ENCODE data around the gene PHYHD1. TPM values are rescaled to one million over a fixed set of nuclear protein-coding genes. Genes with fewer than 3 reads are reported as not detected.

The PHYHD1 gene
- total and polyA plus RNA-seq, 10 donors = 7.2 to 22.3 (median 12.6) TPM

- Histone ChIP-seq H3K4me1 (peaks cover 36 to 80% (median 54%) of the 10 kb centered on the region in 6 donors), H3K36me3 (peaks cover 0 to 38% (median 13%) of the 10 kb centered on the region in 6 donors), H3K4me3 (no peak overlapping the region), H3K27me3 (replicated peaks in 1 of 7) (no peaks in the 10 kb centered on the region), H3K27ac (peak overlapping the region; percentile 74 to 93 (median 86)), H3K9me3 (no peaks in the 10 kb centered on the region)
- intact Hi-C loops (cut with DNase I; ENCODE audit: low total_unique reads) = no loop called here
- TF ChIP-seq POLR2AphosphoS5 (IDR thresholded peaks at IDR 0.05) = no peak
- no peak for TF ChIP-seq POLR2A (IDR thresholded peaks at IDR 0.05)
- TF ChIP-seq CTCF (IDR thresholded peaks at IDR 0.05 in 8 of 11, conservative IDR thresholded peaks at IDR 0.05 in 3 of 11) = no peak
- DNase-seq = no peak
- 87 to 100% (median 94%) methylated on average over 2 of the region's 2 CpGs; no CpG with 5 or more reads in 1 of the 5 donors for WGBS, 5 donors
These were observed 17.7 kb upstream of the PHYHD1 start for GRCh38 chr9:128903079-128903461.

DNA sequence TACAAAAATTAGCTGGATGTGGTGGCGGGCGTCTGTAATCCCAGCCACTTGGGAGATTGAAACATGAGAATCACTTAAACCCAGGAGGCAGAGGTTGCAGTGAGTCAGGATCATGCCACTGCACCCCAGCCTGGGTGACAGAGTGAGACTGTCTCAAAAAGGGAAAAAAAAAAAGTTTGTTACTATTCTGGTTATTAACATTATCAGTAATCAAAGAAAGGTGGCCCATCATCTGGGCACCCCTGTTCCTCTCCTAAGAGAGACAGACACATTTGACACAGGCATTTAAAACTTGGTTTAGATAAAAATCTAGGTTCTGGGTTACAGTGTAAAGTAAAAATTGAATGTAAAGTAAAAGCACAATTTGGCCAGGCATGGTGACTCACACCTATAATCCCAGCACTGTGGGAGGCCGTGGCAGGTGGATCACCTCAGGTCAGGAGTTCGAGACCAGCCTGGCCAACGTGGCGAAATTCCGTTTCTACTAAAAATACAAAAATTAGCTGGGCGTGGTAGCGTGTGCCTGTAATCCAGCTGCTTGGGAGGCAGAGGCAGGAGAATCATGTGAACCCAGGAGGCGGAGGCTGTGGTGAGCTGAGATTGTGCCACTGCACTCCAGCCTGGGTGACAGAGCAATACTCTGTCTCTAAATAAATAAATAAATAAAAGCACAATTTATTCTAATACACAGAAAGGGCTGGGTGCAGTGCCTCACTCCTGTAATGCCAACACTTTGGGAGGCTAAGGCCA is 16.7 kb upstream of the PHYHD1 start:
- no peak for TF ChIP-seq POLR2AphosphoS5 (IDR thresholded peaks at IDR 0.05)
- no peak for TF ChIP-seq POLR2A (IDR thresholded peaks at IDR 0.05)
- TF ChIP-seq CTCF (IDR thresholded peaks at IDR 0.05 in 8 of 11, conservative IDR thresholded peaks at IDR 0.05 in 3 of 11) = no peak
- Histone ChIP-seq H3K4me3 (no peak overlapping the region), H3K27me3 (replicated peaks in 1 of 7) (no peaks in the 10 kb centered on the region), H3K4me1 (peaks cover 27 to 70% (median 45%) of the 10 kb centered on the region in 6 donors), H3K36me3 (peaks cover 0 to 38% (median 23%) of the 10 kb centered on the region in 6 donors), H3K27ac (peak overlapping the region in 4 of 8 donors; percentile 18 to 93 (median 86)), H3K9me3 (no peaks in the 10 kb centered on the region)
- intact Hi-C loops (cut with DNase I; ENCODE audit: low total_unique reads) = no loop called here
- DNase-seq = no peak
- 91 to 94% (median 93%) methylated on average over 10 of the region's 10 CpGs for WGBS, 5 donors

DNA sequence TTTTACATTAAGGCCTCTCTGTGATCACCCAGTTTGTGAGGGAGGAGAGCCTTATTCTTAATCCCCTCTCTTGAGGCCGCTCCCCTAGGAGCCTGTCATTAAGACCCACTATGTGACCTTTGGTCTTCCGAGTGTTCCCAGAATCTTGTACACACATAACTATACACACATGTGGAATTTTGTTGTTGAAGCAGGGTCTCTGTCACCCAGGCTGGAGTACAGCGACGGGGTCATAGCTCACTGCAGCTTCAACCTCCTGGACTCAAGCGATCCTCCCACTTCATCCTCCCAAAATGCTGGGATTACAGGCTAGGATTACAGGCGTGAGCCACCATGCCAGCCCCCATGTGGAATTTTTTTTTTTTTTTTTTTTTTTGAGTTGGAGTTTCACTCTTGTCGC is 14.8 kb upstream of the PHYHD1 start:
- Histone ChIP-seq H3K4me3 (no peak overlapping the region), H3K4me1 (peaks cover 18 to 70% (median 32%) of the 10 kb centered on the region in 6 donors), H3K9me3 (no peaks in the 10 kb centered on the region), H3K27me3 (replicated peaks in 1 of 7) (no peaks in the 10 kb centered on the region), H3K36me3 (peaks cover 0 to 52% (median 38%) of the 10 kb centered on the region in 6 donors), H3K27ac (peak overlapping the region in 3 of 8 donors; percentile 21 to 33 (median 30))
- no peak for TF ChIP-seq POLR2A (IDR thresholded peaks at IDR 0.05)
- TF ChIP-seq POLR2AphosphoS5 (IDR thresholded peaks at IDR 0.05) = no peak
- no peak for TF ChIP-seq CTCF (IDR thresholded peaks at IDR 0.05 in 8 of 11, conservative IDR thresholded peaks at IDR 0.05 in 3 of 11)
- intact Hi-C loops (cut with DNase I; ENCODE audit: low total_unique reads) = no loop called here
- 89 to 95% (median 92%) methylated on average over 7 of the region's 7 CpGs for WGBS, 5 donors
- no peak for DNase-seq

DNA sequence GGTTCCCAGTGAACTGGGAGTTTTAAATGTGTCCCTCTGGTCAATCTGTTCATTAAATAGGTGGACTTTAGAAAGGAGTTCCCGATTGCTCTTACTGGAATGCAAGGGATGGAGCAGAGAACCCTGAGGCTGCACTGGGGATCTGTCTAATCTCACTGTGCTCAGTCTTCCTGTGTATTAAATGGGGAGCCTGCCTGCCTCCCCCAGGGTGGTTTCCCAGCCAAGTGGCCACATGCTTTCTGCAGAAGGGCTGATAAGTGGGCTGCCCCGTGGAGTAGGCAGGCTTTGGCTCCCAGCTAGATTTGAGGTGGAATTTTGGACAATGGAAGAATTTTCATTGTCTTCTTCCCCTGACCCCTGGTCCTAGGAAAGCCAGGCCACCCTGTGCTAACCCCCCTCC is 14.0 kb upstream of the PHYHD1 start:
- no peak overlapping the region for H3K4me3 ChIP-seq
- no peak overlapping the region for H3K27ac ChIP-seq
- peaks cover 24 to 70% (median 33%) of the 10 kb centered on the region in 6 donors for H3K4me1 ChIP-seq
- intact Hi-C loops (cut with DNase I; ENCODE audit: low total_unique reads) = no loop called here
- H3K27me3 ChIP-seq (replicated peaks in 1 of 7) = no peaks in the 10 kb centered on the region
- 37 to 68% (median 61%) methylated on average over 2 of the region's 2 CpGs for WGBS, 5 donors
- H3K36me3 ChIP-seq = peaks cover 0 to 55% (median 38%) of the 10 kb centered on the region in 6 donors
- TF ChIP-seq POLR2A (IDR thresholded peaks at IDR 0.05) (no peak), CTCF (IDR thresholded peaks at IDR 0.05 in 8 of 11, conservative IDR thresholded peaks at IDR 0.05 in 3 of 11) (no peak), POLR2AphosphoS5 (IDR thresholded peaks at IDR 0.05) (no peak)
- no peaks in the 10 kb centered on the region for H3K9me3 ChIP-seq
- DNase-seq = no peak

All from spleen (tissue), 11 donors.